Measurements from ENCODE around the gene TSHZ1.

GRCh38 chr18:75216212-75216910, 5.8 kb downstream of the TSHZ1 start:
- no peak for TF ChIP-seq ARNT (IDR thresholded peaks at IDR 0.05)
- no peak for TF ChIP-seq SP1 (IDR thresholded peaks at IDR 0.05)

Measured in HEK293T (cell line).